ENCODE data around the gene LRP1.

LRP1 gene

GRCh38 chr12:57094208-57095160, 33.8 kb upstream of the LRP1 start:
- DNase-seq (ENCODE audit: low spot score): no peak

GRCh38 chr12:57095440-57095839, 32.8 kb upstream of the LRP1 start:
- no peak for DNase-seq (ENCODE audit: low spot score)

GRCh38 chr12:57096099-57096572, 32.1 kb upstream of the LRP1 start:
- no peak for DNase-seq (ENCODE audit: low spot score)

GRCh38 chr12:57096748-57097553, 31.3 kb upstream of the LRP1 start:
- no peak for DNase-seq (ENCODE audit: low spot score)

- DNase-seq (ENCODE audit: low spot score): no peak
Observed at GRCh38 chr12:57097554-57097835, 30.8 kb upstream of the LRP1 start.

GRCh38 chr12:57098546-57098945, 29.7 kb upstream of the LRP1 start:
- DNase-seq (ENCODE audit: low spot score): no peak

- DNase-seq (ENCODE audit: low spot score): no peak
Observed at GRCh38 chr12:57099047-57099714, 29.1 kb upstream of the LRP1 start.

GRCh38 chr12:57099766-57100165, 28.5 kb upstream of the LRP1 start:
- DNase-seq (ENCODE audit: low spot score): no peak

GRCh38 chr12:57101892-57102695, 26.2 kb upstream of the LRP1 start:
- DNase-seq (ENCODE audit: low spot score): no peak

GRCh38 chr12:57103856-57104255, 24.4 kb upstream of the LRP1 start:
- DNase-seq (ENCODE audit: low spot score): no peak

GRCh38 chr12:57104292-57104910, 23.9 kb upstream of the LRP1 start:
- DNase-seq (ENCODE audit: low spot score): no peak

- no peak for DNase-seq (ENCODE audit: low spot score)
Observed at GRCh38 chr12:57105011-57105753, 23.1 kb upstream of the LRP1 start.

- no peak for DNase-seq (ENCODE audit: low spot score)
Observed at GRCh38 chr12:57106021-57106708, 22.1 kb upstream of the LRP1 start.

GRCh38 chr12:57107456-57108155, 20.7 kb upstream of the LRP1 start:
- no peak for DNase-seq (ENCODE audit: low spot score)

GRCh38 chr12:57109207-57110103, 18.8 kb upstream of the LRP1 start:
- no peak for DNase-seq (ENCODE audit: low spot score)

- DNase-seq (ENCODE audit: low spot score): peak; percentile 71
Observed at GRCh38 chr12:57110104-57111030, 17.9 kb upstream of the LRP1 start.

Data from CD4-positive, alpha-beta T cell treated with Interleukin-15 for 4 hours (primary cell).